Mesothelial cell of epicardium (in vitro differentiated cells): ENCODE results near the gene RYK. TPM values are rescaled to one million over a fixed set of nuclear protein-coding genes. Genes with fewer than 3 reads are reported as not detected.
"Not testable (repeated sequence)": the region's sequence is repeated elsewhere in the genome, so short reads cannot be mapped to it uniquely, and the experiment has no call there.

Source experiments
- DNase-seq, 2 experiments: peaks; one replicate each; pipeline ENCODE4 v3.0.0; 2021; ENCODE audit warnings: low spot score in 2 of 2; ENCODE audit not compliant: unreplicated experiment in 2 of 2
- H3K27ac Mint-ChIP-seq: 2 replicates; pipeline ENCODE4 v1.8.0; 2021; ENCODE audit warnings: mixed read lengths
- H3K27me3 Mint-ChIP-seq: 2 replicates; pipeline ENCODE4 v1.8.0; 2021; ENCODE audit warnings: low read depth, mixed read lengths
- H3K36me3 Mint-ChIP-seq: 2 replicates; pipeline ENCODE4 v1.8.0; 2021; ENCODE audit warnings: mixed read lengths
- H3K4me1 Mint-ChIP-seq: 2 replicates; pipeline ENCODE4 v1.8.0; 2021; ENCODE audit warnings: mixed read lengths
- H3K4me3 Mint-ChIP-seq: 2 replicates; pipeline ENCODE4 v1.8.0; 2021; ENCODE audit warnings: mild to moderate bottlenecking, moderate library complexity, mixed read lengths
- H3K9me3 Mint-ChIP-seq: 2 replicates; pipeline ENCODE4 v1.8.0; 2021; ENCODE audit warnings: mixed read lengths
- total RNA-seq: library from RNA; stranded (reverse); gene quantifications from 3 replicates; pipeline ENCODE4 v1.2.1, GENCODE V29; 2021
- TF ChIP-seq, protein P1 (sequence below): fragments of 200-600 bp; sonication (generic); IDR thresholded peaks from one replicate; pipeline ENCODE4 v1.5.0; 2021; ENCODE audit warnings: antibody characterized with exemption; ENCODE audit not compliant: unreplicated experiment

Gene RYK
- total RNA-seq, 1 donor from 2014 or later = 103 TPM

DNA sequence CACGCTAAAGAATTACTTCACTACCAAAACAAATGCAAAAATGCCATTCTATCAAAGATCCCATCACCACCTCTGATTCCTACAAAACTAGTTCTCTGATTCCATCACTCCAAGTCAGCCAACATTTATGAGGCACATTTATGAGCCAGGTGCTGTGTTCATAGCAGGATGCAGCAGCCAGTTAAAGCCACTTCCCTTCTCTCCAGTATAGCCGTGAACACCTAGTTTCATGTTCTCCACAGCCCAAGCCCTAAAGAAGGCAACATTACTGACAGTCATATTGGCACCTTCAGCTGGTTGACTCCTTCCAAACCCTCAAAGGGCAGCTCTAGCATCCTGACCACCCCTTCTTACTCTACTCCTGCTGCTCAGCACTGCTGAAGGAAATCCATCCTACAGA lies 36.4 kb downstream of the RYK start:
- Mint-ChIP-seq H3K4me1 (peaks cover 3% of the 10 kb centered on the region), H3K36me3 (peaks cover 16% of the 10 kb centered on the region), H3K9me3 (no peaks in the 10 kb centered on the region), H3K27me3 (no peaks in the 10 kb centered on the region), H3K27ac (no peak overlapping the region), H3K4me3 (no peak overlapping the region)
- no peak for DNase-seq
- TF ChIP-seq, protein P1, sequence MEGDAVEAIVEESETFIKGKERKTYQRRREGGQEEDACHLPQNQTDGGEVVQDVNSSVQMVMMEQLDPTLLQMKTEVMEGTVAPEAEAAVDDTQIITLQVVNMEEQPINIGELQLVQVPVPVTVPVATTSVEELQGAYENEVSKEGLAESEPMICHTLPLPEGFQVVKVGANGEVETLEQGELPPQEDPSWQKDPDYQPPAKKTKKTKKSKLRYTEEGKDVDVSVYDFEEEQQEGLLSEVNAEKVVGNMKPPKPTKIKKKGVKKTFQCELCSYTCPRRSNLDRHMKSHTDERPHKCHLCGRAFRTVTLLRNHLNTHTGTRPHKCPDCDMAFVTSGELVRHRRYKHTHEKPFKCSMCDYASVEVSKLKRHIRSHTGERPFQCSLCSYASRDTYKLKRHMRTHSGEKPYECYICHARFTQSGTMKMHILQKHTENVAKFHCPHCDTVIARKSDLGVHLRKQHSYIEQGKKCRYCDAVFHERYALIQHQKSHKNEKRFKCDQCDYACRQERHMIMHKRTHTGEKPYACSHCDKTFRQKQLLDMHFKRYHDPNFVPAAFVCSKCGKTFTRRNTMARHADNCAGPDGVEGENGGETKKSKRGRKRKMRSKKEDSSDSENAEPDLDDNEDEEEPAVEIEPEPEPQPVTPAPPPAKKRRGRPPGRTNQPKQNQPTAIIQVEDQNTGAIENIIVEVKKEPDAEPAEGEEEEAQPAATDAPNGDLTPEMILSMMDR = no peak

DNA sequence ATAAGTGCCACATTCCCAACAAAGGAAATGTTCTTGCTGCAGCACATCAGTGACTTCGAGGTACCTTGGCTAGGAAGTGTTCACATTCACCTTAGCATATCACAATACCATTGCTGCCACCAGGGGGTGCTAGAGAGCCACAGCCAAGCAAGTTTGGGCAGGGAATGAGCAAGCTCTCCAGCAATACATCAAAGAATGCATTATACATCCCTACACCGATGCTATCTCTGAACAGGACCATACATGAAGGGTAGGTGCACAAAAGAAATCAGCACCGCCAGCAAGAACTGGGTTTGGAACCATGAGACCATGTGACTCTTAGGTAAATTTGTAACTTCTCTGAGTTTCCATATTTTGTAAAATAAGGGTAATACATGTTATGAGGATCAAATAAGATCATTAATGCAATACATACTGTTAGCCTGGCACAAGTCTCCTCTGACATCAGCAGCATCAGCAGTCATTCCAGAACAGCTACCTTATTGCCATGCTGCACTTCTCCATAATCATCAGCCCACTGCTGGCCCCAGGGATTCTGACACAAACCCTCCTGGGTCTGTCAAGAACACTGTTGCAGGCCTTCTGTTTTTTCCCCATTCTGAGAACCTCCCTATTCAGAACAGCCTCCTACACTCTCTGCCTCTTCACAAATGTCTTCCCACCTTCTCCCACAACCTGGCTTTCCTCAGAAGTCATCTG lies 37.5 kb downstream of the RYK start:
- peaks cover 3% of the 10 kb centered on the region for H3K4me1 Mint-ChIP-seq
- TF ChIP-seq, protein P1 = peak; percentile 93
- DNase-seq = peak; percentile 67 to 93

DNA sequence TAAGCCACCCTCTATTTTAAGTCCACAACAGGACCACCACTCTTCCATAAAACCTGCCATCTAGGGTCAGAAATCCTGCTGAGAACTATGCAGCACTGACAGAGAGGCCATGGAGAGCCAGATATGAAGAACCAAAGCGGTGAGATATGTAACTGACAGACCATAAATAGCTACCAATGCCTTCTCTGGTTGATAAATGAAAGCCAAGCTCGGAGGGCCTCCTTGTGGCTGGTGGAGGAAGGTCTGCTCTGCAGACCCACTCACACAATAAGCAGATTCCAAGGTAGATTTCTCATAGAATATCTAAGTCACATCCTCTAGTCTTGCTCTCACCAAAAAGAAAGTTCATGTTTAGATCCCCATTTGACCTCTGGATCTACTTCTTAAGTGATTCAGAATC lies 38.9 kb downstream of the RYK start:
- TF ChIP-seq, protein P1 = peak; percentile 60
- Mint-ChIP-seq H3K27me3 (no peaks in the 10 kb centered on the region), H3K4me3 (no peak overlapping the region), H3K4me1 (peaks cover 3% of the 10 kb centered on the region), H3K36me3 (peaks cover 23% of the 10 kb centered on the region), H3K9me3 (no peaks in the 10 kb centered on the region), H3K27ac (no peak overlapping the region)
- no peak for DNase-seq

More for the DNA sequence above, 37.5 kb downstream of the RYK start:
- H3K36me3 Mint-ChIP-seq = peaks cover 20% of the 10 kb centered on the region
- peak overlapping the region; percentile 18 for H3K27ac Mint-ChIP-seq
- H3K9me3 Mint-ChIP-seq = no peaks in the 10 kb centered on the region
- no peaks in the 10 kb centered on the region for H3K27me3 Mint-ChIP-seq
- no peak overlapping the region for H3K4me3 Mint-ChIP-seq

DNA sequence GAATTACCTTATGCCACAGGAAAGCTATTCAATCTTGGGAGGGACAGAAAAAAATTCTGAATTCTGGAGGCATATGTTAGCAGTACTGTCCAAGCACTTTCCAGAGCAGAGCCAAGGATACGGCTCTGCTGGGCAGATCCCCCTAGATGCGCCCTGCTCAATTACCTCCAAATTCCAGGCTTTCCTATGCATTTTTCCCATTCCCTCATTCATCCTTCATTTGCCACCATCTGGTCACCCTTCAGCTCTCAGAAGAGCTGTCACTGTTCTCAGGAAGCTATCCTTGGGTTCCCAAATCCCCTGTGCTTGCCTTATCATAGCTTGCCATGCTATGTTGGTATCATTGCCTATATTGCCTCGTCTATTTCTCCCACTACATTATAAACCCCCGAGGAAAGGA lies 45.2 kb downstream of the RYK start:
- peaks cover 21% of the 10 kb centered on the region for H3K36me3 Mint-ChIP-seq
- H3K4me1 Mint-ChIP-seq = no peaks in the 10 kb centered on the region
- TF ChIP-seq, protein P1 = no peak
- H3K9me3 Mint-ChIP-seq = no peaks in the 10 kb centered on the region
- no peak overlapping the region for H3K27ac Mint-ChIP-seq
- no peaks in the 10 kb centered on the region for H3K27me3 Mint-ChIP-seq
- no peak overlapping the region for H3K4me3 Mint-ChIP-seq
- DNase-seq = no peak

DNA sequence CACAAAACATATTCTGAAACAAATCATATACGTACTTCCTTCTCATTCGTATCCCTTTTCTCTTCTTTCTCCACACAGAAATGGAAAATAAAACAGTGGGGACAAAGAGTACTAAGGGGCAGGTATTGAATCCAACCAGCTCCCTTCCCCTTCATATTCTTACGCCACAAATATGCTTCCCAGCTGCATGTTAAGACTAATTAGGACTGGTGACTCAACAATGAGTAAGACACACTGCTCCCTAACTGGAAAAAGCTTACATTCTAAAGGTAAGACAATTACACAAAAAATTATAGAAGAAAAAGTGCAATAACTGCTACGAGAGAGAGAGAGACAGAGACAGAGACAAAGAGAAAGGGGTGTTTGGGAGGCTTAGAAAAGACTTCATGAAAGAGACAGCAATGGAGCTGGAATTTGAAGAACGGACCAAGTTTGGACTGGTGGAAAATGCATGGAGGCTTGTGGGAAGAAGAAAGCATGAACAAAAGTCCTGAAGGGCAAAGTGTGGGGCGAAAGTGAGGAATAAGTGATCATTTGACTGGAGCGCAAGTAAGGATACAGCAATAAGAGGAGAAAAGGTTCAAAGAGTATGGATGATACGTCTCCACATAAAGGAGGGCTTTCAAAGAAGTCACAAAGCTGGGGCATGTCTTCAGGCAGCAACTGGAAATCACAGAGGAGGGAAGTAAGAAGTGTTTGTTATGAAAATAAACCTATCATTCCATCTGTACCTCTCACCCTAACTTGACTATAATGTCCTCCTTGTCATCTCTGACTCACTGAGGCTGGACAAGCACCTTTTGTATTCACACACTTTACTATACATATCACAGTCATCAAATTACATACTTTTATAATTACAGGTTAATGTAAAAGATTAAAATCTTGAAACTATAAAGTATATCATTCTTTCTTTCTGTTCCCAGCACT lies 49.2 kb downstream of the RYK start:
- no peaks in the 10 kb centered on the region for H3K9me3 Mint-ChIP-seq
- TF ChIP-seq, protein P1 = no peak
- H3K27me3 Mint-ChIP-seq = no peaks in the 10 kb centered on the region
- DNase-seq = no peak
- H3K27ac Mint-ChIP-seq = no peak overlapping the region
- no peaks in the 10 kb centered on the region for H3K4me1 Mint-ChIP-seq
- peaks cover 29% of the 10 kb centered on the region for H3K36me3 Mint-ChIP-seq
- no peak overlapping the region for H3K4me3 Mint-ChIP-seq

DNA sequence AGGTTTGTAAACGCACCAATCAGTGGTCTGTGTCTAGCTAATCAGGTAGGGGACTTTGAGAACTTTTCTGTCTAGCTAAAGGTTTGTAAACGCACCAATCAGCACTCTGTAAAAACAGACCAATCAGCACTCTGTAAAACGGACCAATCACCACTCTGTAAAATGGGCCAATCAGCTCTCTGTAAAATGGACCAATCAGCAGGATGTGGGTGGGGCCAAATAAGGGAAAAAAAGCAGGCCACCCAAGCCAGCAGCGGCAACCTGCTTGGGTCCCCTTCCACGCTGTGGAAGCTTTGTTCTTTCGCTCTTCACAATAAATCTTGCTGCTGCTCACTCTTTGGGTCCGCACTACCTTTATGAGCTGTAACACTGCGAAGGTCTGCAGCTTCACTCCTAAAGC lies 50.8 kb downstream of the RYK start:
- not testable (repeated sequence) for H3K27ac Mint-ChIP-seq, H3K9me3 Mint-ChIP-seq, DNase-seq, H3K4me3 Mint-ChIP-seq, H3K27me3 Mint-ChIP-seq, H3K4me1 Mint-ChIP-seq
- peaks cover 41% of the 10 kb centered on the region for H3K36me3 Mint-ChIP-seq
